ENCODE measurements around the gene CD38.
"Not testable (repeated sequence)": the region's sequence is repeated elsewhere in the genome, so short reads cannot be mapped to it uniquely, and the experiment has no call there.

Gene CD38
- 0.78 to 40.1 reads per million in 2 experiments for total RNA-seq

- no peak for DNase-seq (ENCODE audit: low read depth)
Observed at GRCh38 chr4:15778289-15779241, at the start of gene CD38. CD38 (plus strand) TSS chr4:15778328; CDS start chr4:15778415, 87 bp downstream.

- peak; percentile 7 for DNase-seq (ENCODE audit: low read depth)
Observed at GRCh38 chr4:15729910-15730533, 48.1 kb upstream of the CD38 start.

- not testable (repeated sequence) for DNase-seq (ENCODE audit: low read depth)
Observed at GRCh38 chr4:15733061-15733460, 45.1 kb upstream of the CD38 start.

GRCh38 chr4:15735536-15735935, 42.6 kb upstream of the CD38 start:
- no peak for DNase-seq (ENCODE audit: low read depth)

GRCh38 chr4:15736514-15737050, 41.5 kb upstream of the CD38 start:
- DNase-seq (ENCODE audit: low read depth) = no peak

GRCh38 chr4:15737255-15737654, 40.9 kb upstream of the CD38 start:
- no peak for DNase-seq (ENCODE audit: low read depth)

- no peak for DNase-seq (ENCODE audit: low read depth)
Observed at GRCh38 chr4:15738877-15739276, 39.3 kb upstream of the CD38 start.

GRCh38 chr4:15740764-15741404, 37.2 kb upstream of the CD38 start:
- DNase-seq (ENCODE audit: low read depth) = no peak

- DNase-seq (ENCODE audit: low read depth) = no peak
Observed at GRCh38 chr4:15742083-15742582, 36.0 kb upstream of the CD38 start.

- DNase-seq (ENCODE audit: low read depth) = no peak
Observed at GRCh38 chr4:15742637-15743036, 35.5 kb upstream of the CD38 start.

GRCh38 chr4:15744016-15744545, 34.0 kb upstream of the CD38 start:
- no peak for DNase-seq (ENCODE audit: low read depth)

GRCh38 chr4:15746110-15746509, 32.0 kb upstream of the CD38 start:
- no peak for DNase-seq (ENCODE audit: low read depth)

- no peak for DNase-seq (ENCODE audit: low read depth)
Observed at GRCh38 chr4:15749001-15749400, 29.1 kb upstream of the CD38 start.

GRCh38 chr4:15751153-15751552, 27.0 kb upstream of the CD38 start:
- DNase-seq (ENCODE audit: low read depth) = no peak

- no peak for DNase-seq (ENCODE audit: low read depth)
Observed at GRCh38 chr4:15753081-15753480, 25.0 kb upstream of the CD38 start.

- DNase-seq (ENCODE audit: low read depth) = no peak
Observed at GRCh38 chr4:15753786-15754185, 24.3 kb upstream of the CD38 start.

- peak; percentile 29 for DNase-seq (ENCODE audit: low read depth)
Observed at GRCh38 chr4:15754323-15754722, 23.8 kb upstream of the CD38 start.

- DNase-seq (ENCODE audit: low read depth) = no peak
Observed at GRCh38 chr4:15755321-15756155, 22.6 kb upstream of the CD38 start.

- DNase-seq (ENCODE audit: low read depth) = peak; percentile 64
Observed at GRCh38 chr4:15756361-15756861, 21.7 kb upstream of the CD38 start.

GRCh38 chr4:15757054-15757453, 21.1 kb upstream of the CD38 start:
- no peak for DNase-seq (ENCODE audit: low read depth)

- DNase-seq (ENCODE audit: low read depth) = no peak
Observed at GRCh38 chr4:15758294-15758693, 19.8 kb upstream of the CD38 start.
